Ascending aorta (tissue), 2 donors: Measurements from ENCODE around the gene SNRPA1. TPM values are rescaled to one million over a fixed set of nuclear protein-coding genes. Genes with fewer than 3 reads are reported as not detected.
"Not testable (repeated sequence)": the region's sequence is repeated elsewhere in the genome, so short reads cannot be mapped to it uniquely, and the experiment has no call there.

Experiments
- DNase-seq, 2 donors: peaks; one replicate each; pipeline ENCODE4 v3.0.0-alpha.2; 2019; ENCODE audit warnings: low spot score in 2 of 2
- H3K27ac ChIP-seq, 2 donors: fragments of 200-600 bp; sonication (generic); one replicate each; pipeline ENCODE4 v1.5.1; 2016 to 2017; ENCODE audit warnings: mild to moderate bottlenecking in 1 of 2
- H3K27me3 ChIP-seq: fragments of 200-600 bp; sonication (generic); one replicate; pipeline ENCODE4 v1.5.1; 2017
- H3K36me3 ChIP-seq, 2 donors: fragments of 200-600 bp; sonication (generic); one replicate each; pipeline ENCODE4 v1.5.1; 2016
- H3K4me1 ChIP-seq, 2 donors: fragments of 200-600 bp; sonication (generic); one replicate each; pipeline ENCODE4 v1.5.1; 2016 to 2017; ENCODE audit warnings: mild to moderate bottlenecking in 1 of 2
- H3K4me3 ChIP-seq, 2 donors: fragments of 200-600 bp; sonication (generic); one replicate each; pipeline ENCODE4 v1.5.1; 2016 to 2017; ENCODE audit warnings: mild to moderate bottlenecking in 1 of 2
- H3K9me3 ChIP-seq, 2 donors: fragments of 200-600 bp; sonication (generic); one replicate each; pipeline ENCODE4 v1.5.1; 2016
- CTCF ChIP-seq, 3 experiments: fragments of 200-600 bp in 2 of 3; fragments of 450-650 bp in 1 of 3; sonication (generic) in 2 of 3; IDR thresholded peaks; one replicate each; pipeline ENCODE4 v1.5.1; 2016 to 2019; ENCODE audit warnings: antibody characterized with exemption in 3 of 3, mild to moderate bottlenecking in 1 of 3, moderate library complexity in 1 of 3
- intact Hi-C: fragments of 100-400 bp; cut with DNase I; formaldehyde crosslinking; loops from one replicate; pipeline ENCODE4 v1.15.1; 2023
- total RNA-seq: library from RNA; depleted of rRNA; stranded (reverse); fragments of >200 nt; gene quantifications from one replicate; pipeline ENCODE4 v1.1.0, GENCODE V29; 2016

Gene SNRPA1
- total RNA-seq: 17.8 TPM

DNA sequence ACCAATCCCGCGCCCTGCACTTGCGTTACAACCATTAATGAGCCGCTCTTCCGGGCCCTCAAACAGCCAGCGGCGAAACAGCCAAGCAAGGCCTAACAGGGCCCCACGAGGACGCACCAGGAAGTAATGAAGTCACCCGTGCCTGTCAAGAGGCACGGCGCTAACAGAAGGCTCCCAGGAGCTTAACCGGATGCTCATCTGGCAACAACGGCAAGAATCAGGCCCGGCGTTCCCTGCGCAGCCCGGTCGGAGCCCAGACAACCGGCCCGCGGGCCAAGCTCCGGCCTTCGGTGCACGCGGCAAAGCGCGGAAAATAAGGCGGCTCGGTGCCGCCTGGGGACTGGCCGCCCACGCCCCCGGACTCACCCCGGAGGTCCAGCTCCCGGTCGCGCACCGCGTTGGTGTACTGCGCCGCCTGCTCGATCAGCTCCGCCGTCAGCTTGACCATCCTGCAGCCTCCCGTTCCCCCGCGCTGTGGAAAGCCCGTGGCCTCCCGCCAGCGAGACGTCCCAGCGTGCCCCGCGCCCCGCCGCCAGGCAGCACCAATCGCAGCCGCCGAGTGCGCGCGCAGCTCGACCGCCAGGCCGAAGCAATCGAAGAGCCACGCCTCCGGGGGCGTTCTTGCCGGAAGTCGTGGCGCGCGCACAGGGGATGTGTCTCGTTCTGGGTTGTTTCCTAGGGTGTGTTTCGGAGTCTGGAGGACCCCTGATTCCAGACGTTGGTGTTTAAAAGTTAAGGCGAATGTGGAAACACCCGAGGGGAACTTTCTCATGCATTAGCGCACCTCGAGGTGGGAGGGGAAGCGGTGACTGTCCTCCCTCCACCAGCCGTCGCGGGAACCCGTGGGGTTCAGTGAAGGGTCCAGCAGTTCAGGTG is at the start of gene SNRPA1:
SNRPA1 (minus strand) TSS at position 518 of the 876 bp plus-strand sequence; CDS start at position 448, 70 bp downstream.
- intact Hi-C loops: loop anchor here (1.0 to 5.0 kb wide), 4 partner anchors 18 to 427 kb away; partner anchors contain the start of genes SELENOS, TARS3 and TM2D3
- TF ChIP-seq CTCF (IDR thresholded peaks at IDR 0.05): no peak
- H3K27me3 ChIP-seq: no peaks in the 10 kb centered on the region

GRCh38 chr15:101342056-101342455 is 47.0 kb upstream of the SNRPA1 start:
- TF ChIP-seq CTCF (IDR thresholded peaks at IDR 0.05): no peak
- H3K4me1 ChIP-seq: no peaks in the 10 kb centered on the region
- H3K9me3 ChIP-seq: no peaks in the 10 kb centered on the region
- no peak overlapping the region for H3K4me3 ChIP-seq
- DNase-seq: no peak
- intact Hi-C loops: no loop called here
- no peak overlapping the region for H3K27ac ChIP-seq
- H3K27me3 ChIP-seq: no peaks in the 10 kb centered on the region
- no peaks in the 10 kb centered on the region for H3K36me3 ChIP-seq

More for the DNA sequence above, at the start of gene SNRPA1:
- Histone ChIP-seq H3K36me3 (peaks cover 2 to 4% of the 10 kb centered on the region in 2 donors), H3K4me1 (peaks cover 3 to 13% of the 10 kb centered on the region in 2 donors), H3K9me3 (no peaks in the 10 kb centered on the region), H3K27ac (peak within 1 kb of the TSS; percentile 95 to 98), H3K4me3 (peak within 1 kb of the TSS; percentile 65 to 100)
- peak; percentile 87 to 99 for DNase-seq

DNA sequence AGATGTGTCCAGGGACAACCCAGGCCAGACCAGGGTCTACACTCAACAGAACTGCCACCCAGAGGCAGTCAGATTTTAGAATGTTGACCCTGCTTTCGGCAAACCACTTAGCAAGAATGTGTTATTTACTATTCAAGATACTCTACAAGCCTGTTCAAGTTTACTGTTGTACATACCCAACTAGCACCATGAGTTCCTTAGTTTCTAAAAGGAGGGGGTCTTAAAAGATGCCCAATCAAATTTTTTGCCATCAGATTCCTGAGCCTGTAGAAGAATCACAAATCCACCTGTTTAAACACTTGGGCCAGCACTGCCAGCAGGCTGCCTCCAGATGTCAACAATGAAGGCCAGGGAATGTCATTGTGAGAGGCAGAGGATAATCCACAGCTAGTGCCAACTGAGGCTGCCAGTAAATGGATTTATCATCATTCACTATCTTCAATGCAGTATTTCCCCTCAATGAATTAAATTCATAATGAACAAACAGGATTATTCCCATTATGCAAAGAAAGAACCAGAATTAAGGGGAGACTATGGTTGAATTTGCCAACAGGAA is 43.5 kb upstream of the SNRPA1 start:
- TF ChIP-seq CTCF (IDR thresholded peaks at IDR 0.05): no peak
- no peak overlapping the region for H3K4me3 ChIP-seq
- H3K36me3 ChIP-seq: no peaks in the 10 kb centered on the region

DNA sequence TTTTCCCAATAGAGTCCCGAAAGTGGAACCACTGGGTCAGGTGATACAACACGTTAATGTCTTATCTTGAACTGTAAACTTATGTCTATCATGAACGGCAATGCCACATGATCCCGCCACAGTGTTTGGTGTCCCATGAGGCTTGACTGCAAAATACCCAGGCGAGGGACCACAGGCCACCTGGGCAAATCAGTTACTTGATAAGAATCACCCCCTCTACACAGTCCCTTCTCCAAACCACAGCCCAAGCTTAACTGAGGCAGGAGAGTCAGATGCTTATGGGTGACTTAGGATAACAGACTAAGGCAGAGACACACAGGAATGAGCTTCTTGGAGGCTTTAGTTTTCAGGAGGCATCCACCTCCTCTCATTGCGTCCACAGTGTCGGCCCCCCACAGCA is 42.9 kb upstream of the SNRPA1 start:
- DNase-seq: no peak
- Histone ChIP-seq H3K4me3 (no peak overlapping the region), H3K27me3 (no peaks in the 10 kb centered on the region), H3K36me3 (no peaks in the 10 kb centered on the region), H3K4me1 (no peaks in the 10 kb centered on the region), H3K27ac (no peak overlapping the region), H3K9me3 (no peaks in the 10 kb centered on the region)
- TF ChIP-seq CTCF (IDR thresholded peaks at IDR 0.05): no peak
- intact Hi-C loops: no loop called here

More for the DNA sequence above, 43.5 kb upstream of the SNRPA1 start:
- intact Hi-C loops: no loop called here
- DNase-seq: no peak
- no peak overlapping the region for H3K27ac ChIP-seq
- no peaks in the 10 kb centered on the region for H3K27me3 ChIP-seq
- no peaks in the 10 kb centered on the region for H3K9me3 ChIP-seq
- H3K4me1 ChIP-seq: no peaks in the 10 kb centered on the region

DNA sequence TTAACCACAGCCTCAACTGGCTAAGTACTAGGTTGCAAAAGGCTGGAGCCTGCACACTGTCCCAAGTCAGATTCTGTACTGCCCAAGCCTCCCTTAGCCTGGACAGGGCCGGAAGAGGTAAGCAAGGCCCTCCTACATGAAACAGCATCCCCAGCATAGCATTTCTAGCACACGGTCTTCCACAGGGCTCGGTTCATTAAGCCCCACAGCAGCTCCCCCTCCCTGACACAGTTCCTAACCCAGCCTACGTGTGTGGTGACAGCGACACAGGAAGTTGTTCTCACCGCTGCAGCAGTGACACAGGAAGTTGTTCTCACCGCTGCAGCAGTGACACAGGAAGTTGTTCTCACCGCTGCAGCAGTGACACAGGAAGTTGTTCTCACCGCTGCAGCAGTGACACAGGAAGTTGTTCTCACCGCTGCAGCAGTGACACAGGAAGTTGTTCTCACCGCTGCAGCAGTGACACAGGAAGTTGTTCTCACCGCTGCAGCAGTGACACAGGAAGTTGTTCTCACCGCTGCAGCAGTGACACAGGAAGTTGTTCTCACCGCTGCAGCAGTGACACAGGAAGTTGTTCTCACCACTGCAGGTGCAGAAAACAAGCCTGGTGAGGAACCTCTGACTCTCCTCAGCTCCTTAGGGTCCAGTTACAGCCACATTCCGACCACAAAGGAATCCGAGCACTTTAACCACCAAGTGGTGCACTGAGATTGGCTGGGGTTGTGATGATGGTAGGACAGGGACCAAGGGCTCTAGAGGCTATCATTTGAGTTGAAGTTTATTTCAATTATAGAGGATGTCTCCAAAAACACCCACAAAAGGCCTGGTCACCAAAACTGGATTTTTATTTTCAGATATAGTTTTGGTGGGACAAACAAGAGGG is 39.1 kb upstream of the SNRPA1 start:
- H3K27ac ChIP-seq, H3K4me1 ChIP-seq, H3K9me3 ChIP-seq, DNase-seq, H3K36me3 ChIP-seq, intact Hi-C loops, H3K4me3 ChIP-seq, H3K27me3 ChIP-seq: not testable (repeated sequence)
